NCI-H748 (cell line): ENCODE measurements around the gene SYNC.
A peak's percentile ranks its signal among the peaks of the same experiment; 100 is the strongest.

Experiments used
- DNase-seq: peaks from one replicate; lab custom pipeline; 2025; ENCODE audit not compliant: unreplicated experiment; lab: John Stamatoyannopoulos, UW

The SYNC gene

DNA sequence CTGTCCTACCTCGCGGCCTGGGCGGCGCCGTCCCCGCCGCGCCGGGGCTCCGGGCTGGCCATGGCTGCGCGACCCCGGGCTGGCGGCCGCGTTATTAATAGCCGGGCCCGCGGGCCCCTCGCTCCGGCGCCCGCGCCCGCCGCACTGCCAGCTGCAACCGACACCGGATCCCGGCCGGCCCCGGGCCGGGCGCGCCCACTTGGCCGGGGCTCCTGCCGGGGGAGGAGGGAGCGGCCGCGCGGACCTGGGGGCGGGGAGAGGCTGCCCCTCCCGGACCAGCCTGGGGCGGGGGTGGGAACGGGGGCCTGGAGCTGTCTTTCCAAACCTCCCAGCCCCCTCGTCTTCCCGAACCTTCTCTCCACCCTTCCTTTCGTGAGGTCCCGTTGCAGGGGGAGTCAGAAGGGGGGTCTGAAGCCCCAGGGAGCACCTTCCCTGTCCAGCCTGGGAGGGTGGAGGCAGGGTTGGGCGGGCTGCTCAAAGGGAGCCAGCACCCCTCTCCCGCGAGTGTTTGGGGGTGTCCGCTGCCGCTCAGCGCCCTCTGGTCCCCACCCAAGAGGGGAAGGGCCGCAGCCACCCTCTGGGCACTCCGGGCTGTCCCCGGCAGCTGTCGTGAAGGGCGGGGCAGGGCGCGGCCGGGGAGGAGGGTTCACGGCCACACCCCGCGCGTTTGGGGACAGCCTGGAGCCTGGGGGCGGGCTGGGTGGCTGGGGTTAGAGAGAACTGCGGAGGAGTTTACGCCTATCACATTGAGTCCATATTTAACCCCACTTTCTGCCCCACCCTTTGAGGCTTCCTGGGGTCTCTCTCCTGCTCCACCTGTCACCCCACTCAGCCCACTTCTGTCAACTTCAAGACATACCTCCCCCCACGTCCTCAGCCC lies at the start of gene SYNC:
Gene SYNC (minus strand): TSS at position 172 of the 880 bp plus-strand sequence. CDS start 110 bp downstream, at position 62.
- peak; percentile 35 for DNase-seq

DNA sequence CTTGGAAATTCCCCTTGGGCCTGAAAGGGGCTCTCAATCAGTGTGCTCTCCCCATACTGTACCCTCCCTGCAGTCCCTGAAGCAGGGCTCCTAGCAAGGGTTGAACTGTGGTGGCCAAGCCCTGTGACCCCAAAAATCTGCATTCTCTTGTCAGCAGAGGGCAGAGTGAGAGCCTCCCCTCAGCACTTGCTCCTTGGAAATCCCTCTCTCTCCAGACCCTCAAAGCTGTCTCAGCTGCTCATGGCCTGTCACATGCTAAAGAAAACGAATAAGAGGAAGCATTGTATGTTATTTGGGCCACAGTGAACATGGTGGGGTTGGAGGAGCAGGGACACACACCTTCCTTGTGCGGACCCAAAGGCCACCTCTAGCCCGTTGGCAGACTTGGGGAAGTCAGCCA lies 47.2 kb upstream of the SYNC start:
- no peak for DNase-seq

DNA sequence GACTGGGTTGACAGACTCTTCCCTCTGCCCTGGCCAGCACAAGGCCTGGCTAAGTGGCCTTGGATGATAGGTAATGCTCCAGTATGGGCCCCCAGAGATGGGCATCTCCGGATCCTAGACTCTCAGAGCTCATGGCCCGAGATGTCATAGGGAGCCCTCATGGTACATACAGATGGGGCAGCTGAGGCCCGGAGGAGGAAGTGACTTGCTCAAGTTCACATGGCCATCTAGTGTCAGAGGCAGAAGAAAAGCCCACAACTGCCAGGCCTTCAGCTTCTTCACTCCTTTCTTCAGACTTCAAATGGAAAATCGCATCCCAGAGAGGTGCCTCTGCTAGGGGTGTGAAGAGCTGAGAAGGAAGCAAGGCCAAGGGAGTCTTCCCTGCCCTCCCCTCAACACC lies 46.8 kb upstream of the SYNC start:
- DNase-seq: no peak

DNA sequence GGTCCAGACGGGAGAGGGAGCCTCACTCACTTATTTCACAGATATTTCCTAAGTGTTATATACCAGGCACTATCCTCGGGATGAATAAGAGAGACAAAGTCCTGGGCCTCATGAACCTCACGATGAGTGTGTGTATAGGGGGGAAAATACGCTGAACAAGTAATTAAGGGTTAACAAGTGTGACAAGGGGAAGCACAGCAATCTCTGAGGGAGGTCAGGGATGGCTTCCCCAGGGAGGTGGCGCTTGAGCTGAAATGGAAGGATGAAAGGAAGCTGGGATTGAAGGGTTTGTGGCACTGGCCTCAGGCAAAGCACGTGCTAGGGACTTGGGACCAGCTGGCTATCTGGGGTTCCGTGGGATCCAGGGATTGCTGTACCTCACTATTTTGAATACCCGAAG lies 46.4 kb upstream of the SYNC start:
- DNase-seq: no peak

DNA sequence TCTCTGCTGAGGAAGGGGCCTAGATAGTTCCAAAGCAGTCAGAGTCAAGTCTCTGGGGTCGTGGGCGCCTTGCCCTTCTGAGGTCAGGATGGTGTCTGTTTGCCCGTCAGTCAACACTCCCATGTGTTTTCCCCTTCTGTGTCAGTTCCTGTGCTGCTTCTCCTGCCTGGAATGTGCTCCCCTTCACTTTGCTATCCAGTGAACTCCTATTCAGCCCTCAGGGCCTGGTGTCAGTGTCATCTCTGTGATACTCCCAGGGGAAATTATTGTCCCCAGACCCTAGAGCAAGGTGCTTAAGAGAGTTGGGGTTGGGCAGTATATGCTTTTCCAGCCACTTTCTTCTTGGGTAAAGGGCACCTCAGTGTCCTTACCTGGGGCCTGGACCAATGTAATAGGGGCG lies 45.8 kb upstream of the SYNC start:
- DNase-seq: no peak

DNA sequence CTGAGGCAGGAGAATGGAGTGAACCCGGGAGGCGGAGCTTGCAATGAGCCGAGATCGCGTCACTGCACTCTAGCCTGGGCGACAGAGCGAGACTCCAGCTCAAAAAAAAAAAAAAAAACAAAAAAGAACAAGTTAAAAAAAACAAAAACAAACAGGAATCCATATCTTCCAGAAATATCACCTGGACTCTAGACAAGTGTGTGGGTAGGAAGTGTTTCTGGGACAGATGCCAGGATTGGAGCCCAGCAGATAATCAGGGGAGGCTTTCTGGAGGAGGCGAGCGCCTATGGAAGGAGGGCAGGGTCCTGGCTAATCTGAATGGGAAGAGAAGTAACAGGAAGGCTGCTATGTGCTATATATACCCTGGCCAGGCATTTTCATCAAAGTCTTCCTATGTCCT lies 43.6 kb upstream of the SYNC start:
- no peak for DNase-seq

DNA sequence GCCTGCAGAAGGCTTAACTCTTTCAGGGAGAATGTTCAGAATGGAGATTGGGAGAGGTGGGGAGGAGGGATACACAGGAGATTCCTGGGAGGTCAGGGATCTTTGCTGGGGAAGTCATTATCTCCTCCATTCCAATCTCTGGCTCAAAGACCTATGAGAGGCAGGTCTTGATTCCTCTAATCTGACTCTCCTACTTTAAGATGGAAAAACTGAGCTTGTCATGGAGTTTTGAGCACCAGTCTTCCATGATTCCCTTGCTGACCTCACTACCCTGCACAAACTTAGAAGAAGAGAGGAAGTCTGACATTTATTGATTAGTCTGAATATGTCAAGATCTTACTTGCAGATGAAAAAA lies 41.5 kb upstream of the SYNC start:
- DNase-seq: no peak

DNA sequence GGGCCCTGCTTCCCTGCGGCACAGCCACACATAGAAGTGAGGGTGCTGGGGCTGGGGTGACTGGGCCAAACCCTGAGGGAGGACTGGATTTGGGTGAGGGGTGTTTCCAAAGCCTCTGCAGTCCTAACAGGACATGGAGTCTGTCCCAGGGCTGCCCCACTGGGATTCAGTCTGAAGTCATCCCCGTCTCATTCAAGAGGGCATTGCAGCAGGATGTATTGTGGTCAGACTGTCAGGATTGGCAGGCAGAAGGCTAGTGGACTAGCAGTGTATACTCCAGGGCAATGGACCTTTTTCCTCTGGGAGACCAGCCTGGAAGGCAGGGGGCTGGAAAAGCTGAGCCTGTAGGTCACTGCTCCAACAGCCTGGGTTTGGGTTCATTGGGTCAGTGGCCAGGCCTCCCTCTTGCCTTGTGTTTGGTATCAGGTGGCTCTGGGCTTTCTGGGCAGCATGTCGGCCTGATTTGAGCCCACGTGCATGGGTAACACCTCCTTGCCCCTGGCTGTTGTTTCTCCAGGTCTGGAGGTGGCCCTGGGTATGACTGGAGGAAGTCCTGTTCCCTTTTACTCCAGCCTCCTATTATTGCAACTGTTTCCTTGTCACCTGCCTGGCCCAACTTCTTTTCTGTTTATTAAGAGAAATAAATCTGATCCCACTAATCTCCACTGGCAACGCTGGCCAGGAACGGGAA lies 41.0 kb upstream of the SYNC start:
- no peak for DNase-seq

DNA sequence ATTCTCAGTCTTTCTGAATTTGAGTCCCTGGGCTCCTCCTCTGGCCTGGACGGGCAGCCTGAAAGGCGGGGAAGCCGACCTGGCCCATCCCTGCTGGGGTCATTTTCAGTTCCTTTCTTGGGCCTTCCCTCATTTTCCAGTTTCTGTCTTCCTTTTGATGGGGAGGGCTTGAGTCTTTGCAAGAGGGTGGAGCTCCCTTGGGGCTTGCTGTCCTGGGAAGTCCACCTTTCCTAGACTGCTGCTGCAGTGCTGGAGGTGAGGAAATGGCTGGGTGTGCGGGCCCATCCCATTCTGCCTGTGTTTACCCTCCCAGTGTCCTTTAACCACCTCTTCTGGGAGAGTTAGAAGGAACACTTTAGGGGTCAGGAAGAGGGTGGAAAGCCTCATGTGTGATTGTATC lies 40.4 kb upstream of the SYNC start:
- DNase-seq: no peak

DNA sequence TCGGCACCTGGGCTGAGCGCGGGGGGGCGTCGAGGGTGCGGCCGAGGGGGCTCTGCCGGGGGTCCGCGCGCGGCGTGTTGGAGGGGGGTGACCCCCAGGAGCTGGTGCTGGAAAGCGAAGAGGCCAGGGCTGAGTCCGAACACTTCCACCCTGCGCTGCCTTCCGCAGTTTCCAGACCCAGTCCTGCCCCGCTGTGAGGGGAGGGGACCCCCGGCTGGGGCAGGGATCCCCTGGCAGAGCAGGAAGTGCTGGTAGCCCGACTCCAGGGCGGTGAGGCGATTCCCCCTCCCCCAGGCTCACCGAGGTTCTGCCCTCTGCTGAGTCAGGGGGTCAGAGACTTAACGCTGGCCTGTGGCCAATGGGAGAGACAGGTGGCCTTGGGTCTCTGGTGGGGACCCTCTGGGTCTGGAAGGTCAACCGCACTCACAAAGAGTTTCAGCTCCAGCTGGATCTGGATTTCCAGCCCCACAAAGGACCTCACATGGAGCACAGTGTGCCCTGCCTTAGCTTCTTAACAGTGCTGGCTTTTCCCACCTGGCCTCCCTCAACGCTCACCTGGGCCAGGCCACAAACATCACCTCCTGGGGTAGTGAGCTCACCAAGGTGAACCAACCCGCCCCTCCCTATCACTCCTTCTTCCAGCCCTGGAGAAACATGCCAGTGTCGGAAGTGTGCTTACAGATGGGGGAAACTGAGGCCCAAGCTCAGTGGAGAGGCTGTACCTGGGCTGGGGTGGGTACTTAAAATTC lies 39.8 kb upstream of the SYNC start:
- no peak for DNase-seq

DNA sequence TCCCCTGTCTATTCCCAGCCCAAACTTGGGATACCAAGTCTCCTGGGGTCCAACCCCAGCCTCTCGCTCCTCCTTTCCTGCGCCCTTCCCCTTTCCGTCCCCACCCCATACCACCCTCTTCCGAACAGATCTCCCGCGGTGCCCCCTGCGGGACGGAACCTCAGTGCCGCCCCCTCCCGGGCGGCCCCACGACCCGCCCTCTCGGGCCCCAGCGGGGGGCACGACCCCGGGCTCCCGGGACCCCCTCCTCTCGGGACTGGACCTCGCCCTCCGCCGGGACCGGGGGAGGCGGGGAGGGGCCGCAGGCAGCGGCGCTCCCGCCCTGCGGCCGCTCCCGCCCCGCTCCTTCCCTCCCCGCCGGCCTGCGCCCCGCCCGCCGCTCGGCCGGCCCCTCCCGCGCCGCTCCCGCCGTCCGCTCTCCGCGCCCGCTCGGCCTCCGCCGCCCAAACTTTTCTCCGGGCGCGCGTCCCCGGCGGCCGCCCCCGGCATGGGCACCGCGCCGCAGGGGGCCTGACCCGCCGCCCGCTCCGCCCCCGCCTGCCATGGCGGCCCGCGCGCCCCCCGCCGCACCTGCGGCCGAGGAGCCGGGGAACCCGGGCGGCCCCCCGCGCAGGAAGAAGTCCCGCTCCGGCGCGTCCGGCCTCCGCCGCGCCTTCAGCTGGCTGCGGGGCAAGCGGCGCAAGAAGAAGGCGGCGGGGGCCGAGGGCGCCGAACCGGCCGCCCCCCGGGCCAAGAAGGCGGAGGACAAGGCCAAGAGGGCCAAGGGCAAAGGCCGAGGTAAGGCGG lies 39.0 kb upstream of the SYNC start:
- peak; percentile 30 for DNase-seq

DNA sequence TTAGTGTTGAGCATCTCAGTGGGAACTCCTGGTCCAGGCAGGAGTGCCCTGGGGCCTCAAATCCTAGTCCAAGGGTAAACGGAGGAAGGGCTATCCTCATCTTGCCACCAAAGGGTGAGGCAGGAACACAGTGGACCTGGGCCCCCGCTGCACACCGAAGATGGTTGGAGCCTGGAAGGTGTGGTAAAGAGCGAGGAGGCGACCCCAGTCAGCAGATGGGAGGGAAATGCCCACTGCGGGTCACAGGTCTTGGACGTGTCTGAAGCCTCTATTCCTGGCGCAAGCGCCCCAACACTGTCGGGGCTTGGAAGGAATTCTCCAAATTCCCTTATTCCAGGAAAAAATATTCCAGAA lies 38.5 kb upstream of the SYNC start:
- DNase-seq: no peak

DNA sequence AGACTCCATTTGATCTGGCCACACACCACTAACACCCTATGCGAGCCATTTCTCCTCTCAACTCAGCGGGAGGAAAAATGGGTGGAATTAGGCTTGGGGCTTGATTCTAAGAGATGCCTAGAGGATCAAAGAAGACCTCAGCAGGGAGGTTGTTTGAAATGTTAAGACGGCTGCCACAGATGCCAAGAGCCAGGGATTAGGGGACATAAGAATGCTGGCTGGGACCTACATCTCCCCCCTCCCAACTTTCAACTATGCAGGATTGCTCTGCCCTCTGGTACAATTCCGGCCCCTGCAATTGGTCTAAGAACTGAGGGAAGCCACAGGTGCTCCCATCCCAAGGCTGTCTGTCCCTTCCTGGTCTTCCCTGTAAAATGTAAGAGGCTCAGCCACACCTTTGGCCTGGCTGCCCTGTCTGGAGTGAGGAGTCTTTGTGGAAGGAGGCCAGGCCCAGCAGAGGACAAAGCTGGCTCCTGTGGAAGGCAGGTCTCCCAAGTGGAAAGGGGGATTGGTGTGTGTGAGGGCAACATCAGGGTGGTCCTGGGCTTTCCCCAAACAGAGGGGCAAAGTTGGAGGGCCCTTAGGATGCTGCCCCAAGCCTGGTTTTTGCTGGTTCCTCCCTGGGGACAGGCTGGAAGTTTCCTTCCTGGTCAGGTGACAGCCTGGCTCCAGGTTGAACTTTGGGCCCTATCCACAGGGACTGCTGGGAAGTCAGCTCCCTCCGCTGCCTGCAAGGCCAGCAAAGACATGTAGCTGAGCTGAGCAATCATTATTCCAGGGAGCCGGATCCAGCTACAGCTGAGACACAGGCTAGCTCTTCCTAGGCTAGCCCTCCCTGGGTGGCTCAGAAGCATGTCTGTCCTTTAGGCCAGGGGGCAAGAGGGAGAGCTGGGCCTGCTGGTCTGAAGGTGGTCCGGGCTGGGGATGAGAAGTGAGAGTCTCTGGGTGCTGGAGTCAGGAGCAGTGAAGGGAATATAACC lies 34.5 kb upstream of the SYNC start:
- DNase-seq: no peak

DNA sequence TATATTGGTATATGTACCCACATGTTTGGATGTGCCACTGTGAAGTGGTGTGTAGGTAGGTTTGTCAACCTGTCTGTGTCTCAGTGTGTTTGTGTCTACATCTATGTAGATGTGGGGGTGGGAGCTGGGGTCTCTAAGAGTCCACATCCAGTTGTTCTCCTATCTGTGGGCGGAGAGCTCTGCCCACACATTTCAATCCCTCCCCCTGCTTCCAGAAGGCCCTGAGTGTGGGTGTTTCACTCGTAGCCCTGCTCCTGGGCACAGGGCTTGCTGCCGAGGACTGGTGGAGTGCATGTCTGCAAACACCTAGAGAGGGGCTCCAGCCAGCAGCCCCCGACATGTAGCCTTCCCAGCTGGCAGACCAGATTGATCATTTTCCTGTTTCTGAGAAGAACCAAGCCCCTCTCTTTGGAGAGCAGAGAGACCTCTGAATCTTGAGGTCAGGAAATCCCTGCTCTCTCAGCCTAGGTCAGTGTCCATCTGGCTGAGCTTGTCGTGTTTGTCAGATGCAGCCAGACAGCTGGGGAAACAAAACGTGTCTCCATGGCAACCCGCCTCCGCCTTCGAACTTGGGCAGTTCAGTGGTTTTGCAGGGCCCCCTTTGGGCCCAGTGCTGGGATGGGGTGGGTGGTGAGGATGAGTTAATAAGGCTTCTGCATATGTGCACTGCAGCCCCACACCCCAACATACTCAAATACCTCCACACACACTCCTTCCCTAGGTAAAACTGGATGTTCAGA lies 31.2 kb upstream of the SYNC start:
- peak; percentile 48 for DNase-seq

DNA sequence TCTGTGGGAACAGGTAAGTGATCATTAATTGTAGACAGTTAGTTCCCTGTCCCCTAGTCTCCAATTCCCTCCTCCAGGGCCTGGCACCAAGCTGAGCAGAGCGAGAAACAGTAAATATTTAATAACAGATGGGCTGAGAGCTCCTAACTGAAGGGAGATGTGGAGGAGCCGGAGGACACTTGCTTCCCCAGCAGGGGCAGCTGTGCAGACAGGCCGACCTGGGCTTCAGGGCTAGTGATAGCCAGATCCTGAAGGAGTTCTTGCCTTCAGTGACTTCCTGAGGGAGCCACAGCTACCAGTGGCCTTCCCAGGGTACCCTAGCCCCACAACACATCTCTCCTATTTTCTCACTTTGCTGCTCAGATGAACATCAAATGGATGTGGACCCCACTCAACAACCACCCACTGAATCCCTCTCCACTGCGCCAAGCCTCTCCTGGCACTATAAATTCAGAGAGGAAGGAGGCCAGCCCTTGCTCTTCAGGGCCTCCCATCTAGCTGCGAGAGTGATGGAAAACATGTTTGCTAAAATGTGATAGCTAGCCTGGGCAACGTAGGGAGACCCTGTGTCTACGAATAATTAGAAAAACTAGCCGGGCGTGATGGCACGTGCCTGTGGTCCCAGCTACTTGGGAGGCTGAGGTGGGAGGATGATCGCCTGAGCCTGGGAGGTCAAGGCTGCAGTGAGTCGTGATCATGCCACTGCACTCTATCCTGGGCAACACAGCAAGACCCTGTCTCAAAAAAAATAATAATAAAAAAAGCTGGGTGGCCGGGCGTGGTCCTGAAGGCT lies 26.9 kb upstream of the SYNC start:
- no peak for DNase-seq

DNA sequence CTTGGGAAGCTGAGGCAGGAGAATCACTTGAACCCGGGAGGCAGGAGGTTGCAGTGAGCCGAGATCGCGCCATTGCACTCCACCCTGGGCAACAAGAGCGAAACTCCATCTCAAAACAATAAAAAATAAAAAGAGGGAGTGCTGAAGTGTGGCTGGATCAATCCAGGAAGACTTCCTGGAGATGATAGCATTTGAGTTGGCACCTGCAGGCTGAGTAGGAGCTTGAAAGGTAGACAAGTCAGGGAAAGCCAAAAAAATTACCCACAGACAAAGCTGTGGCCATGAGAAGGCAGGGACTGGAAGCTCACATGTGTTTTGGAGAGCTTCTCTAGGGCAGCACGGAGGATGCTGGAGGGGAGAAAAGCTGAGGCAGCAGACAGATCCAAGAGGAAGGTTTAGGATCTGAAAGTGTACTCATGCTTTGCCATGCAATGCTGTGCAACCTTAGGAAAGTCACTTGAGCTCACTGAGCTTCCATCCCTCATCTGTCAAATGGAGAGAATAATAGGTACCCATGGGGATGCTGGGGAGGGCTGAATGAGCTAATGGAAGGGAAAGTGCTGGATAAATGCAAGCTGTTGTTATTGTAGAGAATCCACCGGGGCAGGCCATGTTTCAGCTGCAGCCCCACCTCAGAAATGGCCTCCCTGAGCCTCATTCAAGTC lies 26.0 kb upstream of the SYNC start:
- no peak for DNase-seq

DNA sequence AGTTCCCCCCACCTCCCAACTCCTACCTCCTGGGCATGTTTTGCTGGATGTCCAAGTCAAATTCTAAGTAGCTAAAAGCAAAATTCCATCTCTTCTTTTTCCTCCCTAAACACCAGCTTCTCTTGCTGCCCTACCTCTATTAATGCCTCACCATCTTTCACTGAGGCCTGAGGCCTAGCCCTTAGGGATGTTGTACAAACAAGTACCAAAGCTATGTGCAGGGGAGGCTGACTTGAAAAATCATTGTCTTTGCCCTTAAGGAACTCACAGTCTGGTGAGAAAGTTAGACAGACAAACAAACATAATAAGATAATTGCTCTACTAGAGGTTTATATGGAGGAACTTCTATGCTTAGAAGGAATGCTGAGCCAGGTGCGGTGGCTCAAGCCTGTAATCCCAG lies 25.3 kb upstream of the SYNC start:
- no peak for DNase-seq

DNA sequence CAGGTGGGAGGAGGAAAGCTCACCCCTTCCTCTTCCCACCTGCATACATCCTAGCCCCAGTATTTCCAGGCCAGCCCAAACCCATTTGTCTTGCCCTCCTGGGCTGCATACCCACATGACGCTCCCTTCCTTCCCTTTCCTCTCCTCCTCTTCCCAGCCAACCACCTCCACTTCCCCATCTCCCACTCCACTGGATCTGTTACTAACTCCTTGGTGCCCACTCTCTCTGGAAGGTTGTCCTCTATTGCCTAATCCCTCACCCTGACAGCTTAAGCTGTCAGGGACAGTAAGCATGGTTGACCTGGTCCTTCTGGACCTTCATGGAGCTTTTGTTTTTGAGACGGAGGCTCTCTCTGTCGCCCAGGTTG lies 23.0 kb upstream of the SYNC start:
- DNase-seq: no peak
